Fibroblast of gingiva (primary cell): ENCODE data around the gene SNURF.
"Not testable (repeated sequence)": the region's sequence is repeated elsewhere in the genome, so short reads cannot be mapped to it uniquely, and the experiment has no call there.

ENCODE experiments used
- DNase-seq: peaks from one replicate; pipeline ENCODE4 v3.0.0-alpha.2; 2011; ENCODE audit warnings: low read depth

Gene SNURF, protein sequence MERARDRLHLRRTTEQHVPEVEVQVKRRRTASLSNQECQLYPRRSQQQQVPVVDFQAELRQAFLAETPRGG

DNA sequence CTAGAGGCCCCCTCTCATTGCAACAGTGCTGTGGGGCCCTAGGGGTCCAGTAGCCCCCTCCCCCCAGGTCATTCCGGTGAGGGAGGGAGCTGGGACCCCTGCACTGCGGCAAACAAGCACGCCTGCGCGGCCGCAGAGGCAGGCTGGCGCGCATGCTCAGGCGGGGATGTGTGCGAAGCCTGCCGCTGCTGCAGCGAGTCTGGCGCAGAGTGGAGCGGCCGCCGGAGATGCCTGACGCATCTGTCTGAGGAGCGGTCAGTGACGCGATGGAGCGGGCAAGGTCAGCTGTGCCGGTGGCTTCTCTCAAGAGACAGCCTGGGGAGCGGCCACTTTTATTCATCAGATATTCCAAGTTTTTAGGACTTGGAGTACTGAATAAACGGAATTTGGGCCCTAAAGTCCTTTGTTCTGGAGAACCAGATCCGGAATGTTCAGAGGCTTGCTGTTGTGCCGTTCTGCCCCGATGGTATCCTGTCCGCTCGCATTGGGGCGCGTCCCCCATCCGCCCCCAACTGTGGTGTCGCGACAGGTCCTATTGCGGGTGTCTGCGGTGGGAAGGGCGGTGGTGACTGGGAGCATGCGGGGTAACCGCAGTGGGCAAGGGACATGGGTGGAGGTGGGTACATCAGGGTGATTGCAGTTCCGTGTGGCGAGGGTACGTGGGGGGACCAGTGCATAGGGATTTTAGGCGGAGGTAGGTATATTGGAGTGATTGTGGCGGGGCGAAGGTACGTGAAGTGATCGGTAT, at the start of gene SNURF, which contains the start of gene SNRPN:
TSS of gene SNURF (plus strand) at position 205 of the 748 bp plus-strand sequence. CDS start at position 267, 62 bp downstream.
TSS of gene SNRPN (plus strand) at position 205 of the 748 bp plus-strand sequence. CDS start 19,467 bp downstream, outside the sequence.
- DNase-seq = peak; percentile 66

DNA sequence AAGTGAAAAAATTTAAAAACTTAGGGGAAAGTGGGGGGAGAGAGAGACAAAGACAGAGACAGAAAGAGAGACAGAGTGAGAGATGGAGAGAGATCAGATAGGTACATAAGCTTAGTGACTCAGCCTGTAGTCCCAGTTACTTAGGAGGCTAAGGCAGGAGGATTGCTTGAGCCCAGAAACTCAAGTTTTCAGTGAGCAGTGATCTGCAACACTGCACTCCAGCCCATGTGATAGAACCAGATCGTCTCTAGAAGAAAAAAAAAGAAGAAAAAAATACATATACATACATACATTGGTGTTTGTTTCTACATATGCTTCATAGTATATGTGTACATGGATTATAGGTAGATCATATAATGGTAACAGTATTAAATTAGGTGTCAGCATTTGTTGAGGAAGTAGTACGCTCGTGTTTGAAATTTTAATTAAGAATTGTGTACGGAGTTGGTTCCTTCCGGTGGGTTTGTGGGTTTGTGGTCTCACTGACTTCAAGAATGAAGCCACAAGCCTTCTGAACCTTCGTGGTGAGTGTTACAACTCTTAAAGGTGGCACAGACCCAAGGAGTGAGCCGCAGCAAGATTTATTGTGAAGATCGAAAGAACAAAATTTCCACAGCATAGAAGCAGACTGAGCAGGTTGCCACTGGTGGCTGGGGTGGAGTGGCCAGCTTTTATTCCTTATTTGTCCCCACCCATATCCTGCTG, 38.3 kb upstream of the SNURF start:
- DNase-seq = no peak

DNA sequence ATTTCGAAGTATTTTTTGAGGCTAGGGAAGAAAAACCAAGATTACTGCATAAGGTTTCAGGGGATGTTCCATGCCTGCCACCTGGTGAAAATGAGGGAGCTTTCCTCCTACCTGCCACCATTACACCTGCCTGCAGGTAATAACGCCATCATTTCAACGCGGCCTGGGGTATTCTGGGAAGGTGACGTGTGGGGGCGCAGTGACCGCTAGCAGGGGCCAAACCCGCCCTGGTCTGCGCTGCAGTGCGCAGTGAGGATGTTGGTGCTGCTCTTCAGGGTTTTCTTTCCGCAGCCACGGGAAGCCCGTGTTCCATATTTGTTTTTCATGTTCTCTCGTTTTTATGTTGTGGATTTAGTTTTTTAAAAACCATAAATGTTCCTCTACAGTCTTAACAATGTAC, 37.4 kb upstream of the SNURF start:
- no peak for DNase-seq

DNA sequence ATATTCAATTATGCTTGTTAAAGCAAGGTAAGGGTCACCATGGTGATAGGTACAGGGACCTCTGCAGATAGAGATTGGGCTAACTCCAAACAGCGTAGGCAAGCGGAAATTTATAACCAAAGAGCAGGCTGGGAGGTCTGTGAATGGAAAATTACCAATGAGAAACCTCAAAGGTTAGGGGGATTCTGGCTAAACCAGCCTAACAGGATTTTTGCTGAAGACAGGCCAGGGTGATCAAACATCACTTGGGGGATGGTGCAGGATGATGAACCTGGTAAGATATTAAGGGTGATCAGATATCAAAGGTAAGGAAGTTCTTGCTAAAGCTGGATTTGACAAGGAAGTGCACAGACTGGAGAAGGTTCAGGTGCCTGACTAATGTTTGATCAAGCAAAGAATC, 35.3 kb upstream of the SNURF start:
- no peak for DNase-seq

DNA sequence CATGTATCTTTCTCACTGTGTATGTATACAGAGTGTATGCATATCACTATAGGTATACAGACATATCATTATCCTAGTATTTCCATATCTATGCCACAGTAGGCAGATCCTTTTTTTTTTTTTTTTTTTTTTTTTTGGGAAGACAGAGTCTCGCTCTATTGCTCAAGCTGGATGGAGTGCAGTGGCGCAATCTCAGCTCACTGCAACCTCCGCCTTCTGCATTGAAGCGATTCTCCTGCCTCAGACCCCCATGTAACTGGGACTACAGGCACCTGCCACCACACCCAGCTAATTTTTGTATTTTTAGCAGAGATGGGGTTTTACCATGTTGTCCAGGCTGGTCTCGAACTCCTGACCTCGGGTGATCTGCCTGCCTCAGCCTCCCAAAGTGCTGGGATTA, 32.0 kb upstream of the SNURF start:
- DNase-seq = not testable (repeated sequence)

DNA sequence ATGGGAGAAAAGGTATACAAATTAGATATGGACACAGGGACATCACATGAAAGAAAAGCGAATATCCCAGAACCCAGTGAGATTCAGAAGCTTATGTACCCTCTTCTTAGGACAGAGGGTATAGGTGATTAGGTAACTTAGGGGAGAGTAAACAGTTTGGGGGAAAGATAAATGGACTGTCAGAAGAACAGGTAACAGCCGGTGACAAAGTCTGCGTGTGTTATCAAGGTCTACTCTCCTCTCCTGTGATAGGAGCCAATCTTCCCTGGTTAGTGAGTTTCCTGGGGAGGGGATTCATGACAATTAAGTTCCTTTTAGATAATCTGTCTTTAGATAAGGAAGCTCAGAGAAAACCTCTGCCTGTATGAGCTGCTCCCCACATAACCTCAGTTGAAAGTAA, 30.6 kb upstream of the SNURF start:
- no peak for DNase-seq

DNA sequence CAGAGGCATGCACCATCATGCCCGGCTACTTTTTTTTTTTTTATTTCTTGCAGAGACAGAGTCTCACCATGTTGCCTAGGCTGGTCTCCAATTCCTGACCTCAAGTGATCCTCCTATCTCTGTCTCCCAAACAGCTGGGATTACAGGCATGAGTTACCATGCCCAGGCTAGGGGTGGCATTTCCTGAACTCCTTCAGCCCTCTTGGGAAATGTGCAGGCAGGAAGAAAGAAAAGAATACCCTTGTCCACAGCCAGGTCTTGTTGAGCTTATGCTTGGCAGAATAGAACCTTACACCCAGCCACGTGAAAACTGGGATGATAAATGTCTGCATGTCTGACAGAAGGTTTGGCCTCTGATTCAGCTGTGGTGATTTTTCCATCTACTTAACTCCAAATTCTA, 30.2 kb upstream of the SNURF start:
- DNase-seq = no peak

DNA sequence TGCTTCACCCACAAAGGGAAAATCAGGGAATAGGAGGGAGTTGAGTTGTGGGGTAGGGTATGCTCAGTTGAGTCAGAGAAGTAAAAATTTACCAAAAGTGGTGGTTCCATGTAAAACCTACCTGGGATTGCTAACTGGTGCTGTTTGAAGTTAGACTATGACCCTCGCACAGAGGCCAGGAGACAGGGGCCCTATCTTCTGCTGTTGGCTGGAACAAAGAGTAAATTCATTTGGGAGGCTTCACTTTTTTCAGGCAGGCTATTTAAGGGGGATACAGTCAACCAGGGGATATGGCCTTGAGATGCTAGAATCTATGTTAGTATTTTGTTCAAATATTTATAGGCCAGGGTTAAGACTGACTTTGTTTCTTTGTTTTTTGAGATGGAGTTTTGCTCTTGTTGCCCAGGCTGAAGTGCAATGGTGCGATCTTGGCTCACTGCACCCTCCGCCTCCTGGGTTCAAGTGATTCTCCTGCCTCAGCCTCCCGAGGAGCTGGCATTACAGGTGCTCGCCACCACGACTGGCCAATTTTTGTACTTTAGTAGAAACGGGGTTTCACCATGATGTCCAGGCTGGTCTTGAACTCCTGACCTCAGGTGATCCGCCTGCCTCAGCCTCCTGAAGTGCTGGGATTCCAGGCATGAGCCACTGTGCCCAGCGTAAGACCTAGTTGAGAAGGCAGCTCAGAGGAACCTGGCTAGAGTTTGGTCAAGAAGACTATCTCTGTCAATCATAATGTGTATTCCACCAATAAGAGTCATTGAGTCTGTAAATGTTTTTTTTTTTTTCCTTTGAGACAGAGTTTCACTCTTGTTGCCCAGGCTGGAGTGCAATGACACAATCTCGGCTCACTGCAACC, 22.7 kb upstream of the SNURF start:
- not testable (repeated sequence) for DNase-seq

DNA sequence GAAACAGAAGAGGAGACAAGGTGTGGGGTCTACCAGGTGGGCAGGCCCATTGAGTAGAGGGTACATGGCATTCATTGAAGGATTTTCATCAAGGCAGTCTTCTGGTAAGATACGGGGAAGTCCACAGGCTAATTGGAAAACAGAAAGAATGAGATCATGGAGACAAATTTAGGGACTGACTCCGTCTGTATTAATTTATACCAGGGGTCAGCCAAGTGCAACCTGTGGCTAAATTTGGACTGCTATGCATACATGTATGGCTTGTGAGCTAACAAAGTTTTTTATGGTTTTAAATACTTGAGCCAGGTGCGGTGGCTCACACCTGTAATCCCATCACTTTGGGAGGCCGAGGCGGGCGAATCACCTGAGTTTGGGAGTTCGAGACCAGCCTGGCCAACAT, 21.1 kb upstream of the SNURF start:
- DNase-seq = no peak

DNA sequence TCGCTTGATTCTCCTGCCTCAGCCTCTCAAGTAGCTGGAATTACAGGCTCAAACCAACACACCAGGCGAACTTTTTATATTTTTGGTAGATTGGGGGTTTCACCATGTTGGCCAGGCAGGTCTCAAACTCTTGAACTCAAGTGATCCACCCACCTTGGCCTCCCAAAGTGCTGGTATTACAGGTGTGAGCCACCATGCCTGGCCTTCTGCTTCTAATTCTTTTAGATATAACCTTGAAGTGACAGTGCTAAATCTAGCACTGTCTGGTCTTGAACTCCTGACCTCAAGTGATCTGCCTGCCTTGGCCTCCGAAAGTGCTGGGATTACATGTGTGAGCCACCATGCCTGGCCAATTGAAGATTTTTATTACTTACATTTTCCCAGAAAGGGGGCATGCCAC, 16.6 kb upstream of the SNURF start:
- DNase-seq = not testable (repeated sequence)

DNA sequence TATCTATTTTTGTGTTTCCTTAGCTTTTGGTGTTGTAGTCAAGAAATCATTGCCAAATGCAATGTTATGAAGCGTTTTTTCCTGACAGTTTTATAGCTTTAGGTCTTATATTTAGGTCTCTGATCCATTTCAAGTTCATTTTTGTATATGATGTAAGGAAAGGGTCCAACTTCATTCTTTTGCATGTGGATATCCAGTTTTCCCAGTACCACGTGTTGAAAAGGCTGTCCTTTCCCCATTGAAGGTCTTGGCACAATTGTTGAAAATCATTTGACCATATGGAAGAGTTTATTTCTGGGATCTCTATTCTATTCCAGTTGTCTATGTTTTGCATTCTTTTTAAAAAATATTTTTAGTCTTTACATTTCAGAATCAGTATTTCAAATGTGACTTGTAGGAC, 14.6 kb upstream of the SNURF start:
- DNase-seq = no peak

DNA sequence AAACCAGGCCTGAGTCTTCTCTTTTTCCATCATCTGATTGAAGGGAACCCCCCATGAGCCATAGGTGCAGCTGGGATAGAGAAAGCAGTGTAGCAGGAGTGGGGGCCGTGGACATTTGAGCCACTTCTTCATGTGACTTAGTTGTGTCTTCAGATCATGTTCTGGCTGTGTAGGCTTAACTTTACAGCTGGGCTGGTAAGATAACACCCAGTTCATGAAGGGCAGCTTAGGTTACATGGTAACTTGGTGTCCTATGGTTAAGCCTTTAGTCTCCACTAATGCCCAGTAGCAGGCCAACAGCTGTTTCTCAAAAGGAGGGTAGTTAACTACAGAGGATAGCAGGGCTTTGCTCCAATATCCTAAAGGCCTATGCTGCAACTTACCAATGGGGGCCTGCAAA, 11.4 kb upstream of the SNURF start:
- no peak for DNase-seq

DNA sequence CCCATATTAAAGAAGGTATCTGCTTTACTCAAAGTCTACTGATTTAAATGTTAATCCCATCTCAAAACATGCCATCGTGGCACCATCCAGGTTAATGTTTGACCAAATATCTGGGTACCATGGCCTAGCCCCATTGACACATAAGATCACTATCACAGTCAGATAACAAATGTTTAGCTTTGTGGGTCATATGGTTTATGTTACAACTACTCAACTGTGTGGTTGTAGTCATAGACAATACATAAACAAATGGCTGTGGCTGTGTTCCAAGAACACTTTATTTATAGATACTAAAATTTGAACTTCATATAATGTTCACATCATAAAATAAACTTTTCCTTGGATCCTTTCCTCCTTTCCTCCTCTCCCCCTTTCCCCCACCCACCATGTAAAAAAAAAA, 9.8 kb upstream of the SNURF start:
- DNase-seq = no peak

DNA sequence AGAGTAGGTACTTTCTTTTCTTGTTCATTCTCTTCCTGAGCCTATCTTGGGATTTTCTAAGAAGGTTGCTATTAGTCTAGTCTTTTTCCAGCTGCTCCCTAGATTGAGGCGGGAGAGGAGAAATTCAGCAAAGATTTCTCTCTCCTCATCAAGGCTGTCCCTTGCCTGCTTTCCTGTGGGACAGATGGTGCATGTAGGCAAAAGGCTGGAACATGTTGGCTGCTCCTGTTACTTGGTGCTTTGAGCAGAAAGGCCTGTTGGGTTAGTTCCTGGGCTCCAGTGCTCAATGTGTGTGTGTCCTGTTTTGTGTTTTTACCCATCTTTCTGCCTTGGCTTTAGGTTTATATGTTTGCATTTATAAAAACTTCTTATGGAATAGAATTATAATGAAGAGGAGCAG, 9.1 kb upstream of the SNURF start:
- DNase-seq = no peak

DNA sequence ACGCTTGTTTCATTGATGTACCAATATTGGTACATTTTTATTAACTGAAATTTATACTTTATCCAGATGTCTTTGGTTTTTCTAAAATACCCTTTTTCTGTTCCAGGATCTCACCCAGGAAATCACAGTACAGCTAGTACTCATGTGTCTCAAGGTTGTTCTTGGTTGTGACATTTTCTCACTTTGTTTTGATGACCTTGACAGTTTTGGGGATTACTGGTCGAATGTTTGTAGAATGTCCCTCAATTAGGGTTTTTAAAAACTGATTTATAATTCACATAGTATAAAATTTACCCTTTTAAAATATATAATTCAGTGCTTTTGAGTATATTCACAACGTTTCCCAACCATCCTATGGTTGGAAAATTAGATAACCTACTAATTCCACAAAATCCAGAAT, 6.3 kb upstream of the SNURF start:
- DNase-seq = no peak

DNA sequence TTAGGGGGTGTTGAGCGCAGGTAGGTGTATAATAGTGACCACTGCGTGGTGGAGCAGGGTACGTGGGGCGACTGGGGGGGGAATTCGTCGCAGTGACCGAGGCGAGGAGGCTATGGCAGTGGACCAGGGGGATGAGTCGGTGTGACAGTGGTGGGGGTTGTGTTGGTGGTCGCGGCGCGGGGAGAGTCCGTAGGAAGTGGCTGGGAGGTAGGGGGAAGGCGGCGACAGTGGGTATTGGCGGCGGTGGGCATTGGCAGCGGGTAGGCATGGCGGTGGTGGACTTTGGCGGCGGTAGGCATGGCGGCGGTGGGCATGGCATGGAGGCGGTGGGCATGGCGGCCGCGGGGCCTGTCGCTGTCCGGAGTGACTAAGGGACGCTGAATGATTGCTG, 739 bp downstream of the SNURF start:
- DNase-seq = no peak

DNA sequence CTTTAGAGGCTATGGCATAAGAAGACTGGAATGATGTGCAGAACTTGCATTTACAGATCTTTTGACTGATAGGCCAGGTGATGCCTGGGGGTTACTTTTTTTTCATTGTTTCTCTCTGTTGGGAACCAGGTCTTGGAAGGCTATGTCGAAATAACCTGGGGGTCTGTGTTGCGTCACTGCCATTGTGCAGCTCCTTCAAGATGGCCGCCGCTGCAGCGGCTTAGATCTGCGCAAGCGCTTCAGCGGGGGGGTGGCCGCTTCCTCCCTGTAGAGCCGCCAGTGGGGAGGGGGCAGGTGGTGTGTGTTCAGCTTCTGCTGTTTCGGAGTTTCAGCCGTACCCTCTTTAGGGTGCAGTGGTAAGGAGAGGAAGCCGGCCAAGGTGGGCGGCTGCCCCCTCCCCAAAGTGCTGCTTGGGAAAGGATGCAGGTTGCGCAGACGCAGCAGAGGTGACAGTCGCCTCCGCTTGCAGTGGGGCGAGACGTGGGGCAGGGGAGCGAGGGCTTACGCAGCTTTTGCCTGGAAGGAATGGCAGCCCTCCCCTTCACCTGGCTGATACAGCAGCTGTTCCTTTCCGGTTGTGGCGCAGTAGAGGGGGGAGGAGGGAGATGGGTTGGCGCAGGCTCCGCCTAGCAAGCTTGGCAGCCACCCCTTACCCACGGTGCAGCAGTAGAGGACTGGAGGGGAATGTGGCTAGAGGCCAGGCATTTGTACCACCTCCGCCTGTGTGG, 1.5 kb downstream of the SNURF start:
- DNase-seq = peak; percentile 64

DNA sequence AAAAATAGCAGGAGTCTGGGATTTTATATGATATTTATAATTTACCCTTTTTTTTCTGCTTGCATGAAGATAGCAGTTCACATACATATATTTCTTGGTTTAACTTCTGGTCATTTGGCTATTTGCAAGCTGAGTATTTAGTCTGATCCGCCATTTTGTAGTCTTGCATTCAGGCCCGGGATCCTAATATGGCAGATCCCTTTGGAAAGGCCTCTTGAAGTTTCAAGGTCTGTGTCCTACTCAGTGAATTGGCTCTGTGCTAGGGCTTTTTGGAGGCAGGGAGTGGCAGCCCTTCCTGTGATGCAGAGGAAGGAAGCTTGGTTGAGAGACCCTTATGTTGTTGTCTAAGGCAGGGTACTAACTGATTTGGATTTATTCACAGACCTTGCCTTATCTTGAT, 2.9 kb downstream of the SNURF start:
- DNase-seq = no peak

DNA sequence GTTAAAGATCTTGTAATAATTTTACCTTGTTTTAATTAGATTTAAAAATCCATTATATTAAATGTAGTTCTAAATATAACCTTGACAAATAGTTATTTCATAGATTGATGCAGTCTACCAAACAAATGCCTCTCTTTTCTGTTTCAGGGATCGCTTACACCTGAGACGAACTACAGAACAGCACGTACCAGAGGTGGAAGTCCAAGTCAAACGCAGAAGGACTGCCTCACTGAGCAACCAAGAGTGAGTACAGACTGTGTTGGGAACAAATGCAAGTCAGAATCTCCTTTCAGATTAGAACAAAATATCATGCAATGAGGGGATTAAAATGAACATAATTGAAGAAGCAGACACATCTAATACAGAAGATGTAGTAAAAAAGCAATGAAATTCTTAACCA, 7.2 kb downstream of the SNURF start:
- DNase-seq = no peak

DNA sequence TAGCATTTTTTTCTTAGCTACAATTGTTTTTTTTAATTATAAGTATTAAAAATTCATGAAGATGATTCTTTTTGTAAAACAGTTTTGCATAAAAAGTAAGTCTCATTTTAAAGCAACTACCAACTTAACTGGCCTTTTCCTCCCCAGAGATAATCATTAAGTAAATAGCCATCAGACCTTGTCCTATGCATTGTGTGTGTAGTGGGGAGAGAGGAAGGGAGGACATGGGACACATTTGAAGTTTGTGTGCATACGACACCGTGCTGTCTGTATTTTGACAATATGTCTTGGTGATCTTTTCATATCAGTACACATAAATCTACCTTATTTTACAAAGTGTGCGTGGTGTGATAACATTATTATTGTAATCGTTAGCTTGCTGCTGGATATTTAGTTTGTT, 8.1 kb downstream of the SNURF start:
- DNase-seq = no peak

DNA sequence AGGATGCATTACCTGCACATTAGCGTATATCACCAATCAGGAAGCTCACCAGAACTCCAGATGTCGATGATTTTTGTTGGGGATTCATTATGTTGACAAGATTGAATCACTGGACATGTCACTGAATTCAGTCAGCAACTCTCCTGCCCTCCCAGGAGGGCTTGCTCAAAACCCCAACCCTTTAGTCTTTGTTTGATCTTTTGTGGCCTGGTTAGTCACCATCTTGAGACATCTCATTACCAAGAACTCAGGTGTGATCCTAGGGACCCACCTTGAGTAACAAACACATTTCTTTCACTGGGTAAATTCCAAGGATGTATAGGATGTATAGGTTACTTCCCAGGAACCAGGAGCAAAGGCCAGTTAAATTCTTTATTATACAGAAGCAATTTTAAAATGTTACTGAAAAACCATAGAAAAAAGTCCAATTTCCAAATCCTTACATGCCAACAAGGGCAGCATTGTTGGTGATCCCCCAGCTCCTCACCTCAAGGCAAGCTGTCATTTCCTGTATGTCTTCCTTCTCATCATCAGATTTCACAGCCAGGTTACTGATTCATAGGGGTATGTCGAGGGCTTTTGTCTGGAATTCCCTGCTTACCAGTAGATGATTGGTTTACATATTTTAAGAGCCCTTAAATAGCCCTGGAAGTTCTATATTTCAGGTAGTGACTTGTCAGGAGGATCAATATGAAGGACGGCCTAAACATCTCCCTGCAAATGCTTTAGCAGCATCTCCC, 11.7 kb downstream of the SNURF start:
- no peak for DNase-seq
